Stomach (tissue), 4 donors: ENCODE results near the gene GRM3.
A peak's percentile ranks its signal among the peaks of the same experiment; 100 is the strongest.

ENCODE experiments used
- CTCF ChIP-seq, 7 experiments: fragments of 450-650 bp in 4 of 7; fragments of 200-600 bp in 3 of 7; sonication (generic) in 3 of 7; IDR thresholded peaks; one replicate each; pipeline ENCODE4 v1.5.1; 2016 to 2019; ENCODE audit warnings: antibody characterized with exemption in 7 of 7, control low read depth in 2 of 7, mild to moderate bottlenecking in 1 of 7
- EP300 ChIP-seq: sonication (generic); formaldehyde crosslinking; IDR thresholded peaks from one replicate; pipeline ENCODE4 v1.6.1; 2017; ENCODE audit warnings: antibody characterized with exemption
- POLR2A ChIP-seq, 4 donors: fragments of 450-650 bp; IDR thresholded peaks; one replicate each; pipeline ENCODE4 v1.6.1; 2016; ENCODE audit warnings: antibody characterized with exemption in 4 of 4, control low read depth in 2 of 4, mild to moderate bottlenecking in 1 of 4, moderate library complexity in 1 of 4
- POLR2AphosphoS5 ChIP-seq, 3 donors: sonication (generic); formaldehyde crosslinking; IDR thresholded peaks; one replicate each; pipeline ENCODE4 v1.6.1; 2016; ENCODE audit warnings: antibody characterized with exemption in 3 of 3

- TF ChIP-seq POLR2A (IDR thresholded peaks at IDR 0.05) (no peak), CTCF (IDR thresholded peaks at IDR 0.05) (peak in 3 of 7 experiments; percentile 21 to 33 (median 21)), EP300 (no peak), POLR2AphosphoS5 (IDR thresholded peaks at IDR 0.05) (no peak)
These were observed 171.1 kb downstream of the GRM3 start for GRCh38 chr7:86814661-86815379.
